GM12878 (cell line): ENCODE data around the gene CHRNE. TPM values are rescaled to one million over a fixed set of nuclear protein-coding genes. Genes with fewer than 3 reads are reported as not detected.
A peak's percentile ranks its signal among the peaks of the same experiment; 100 is the strongest.

Experiments
- ATAC-seq: fragments of 200-7000 bp; cut with Tn5 transposase; 3 replicates; pipeline ENCODE4 v1.9.1; 2020; ENCODE audit warnings: mild to moderate bottlenecking, moderate library complexity
- BruUV-seq: library from RNA; stranded (reverse); fragments of 400-500 nt; replicated peaks from 2 replicates; lab custom pipeline; 2021; lab: Mats Ljungman, UMichigan
- CTCF ChIA-PET: fragments of 300-600 bp; sonication (Branson Sonifier 250); formaldehyde crosslinking; extraction: SDS; loops from one replicate; lab custom pipeline; 2021; ENCODE audit warnings: inconsistent platforms; lab: Yijun Ruan, JAX
- POLR2A ChIA-PET: fragments of 350-600 bp; formaldehyde crosslinking; extraction: SDS; loops from one replicate; lab custom pipeline; 2021; ENCODE audit warnings: inconsistent platforms; lab: Charles Lee
- RAD21 ChIA-PET: fragments of 300-600 bp; sonication (Branson Sonifier 250); formaldehyde crosslinking; loops from one replicate; lab custom pipeline; 2023; ENCODE audit warnings: antibody characterized with exemption; ENCODE audit not compliant: unreplicated experiment; lab: Charles Lee
- SMC1A ChIA-PET: fragments of 300-600 bp; sonication (Branson Sonifier 250); formaldehyde crosslinking; loops from one replicate; lab custom pipeline; 2023; ENCODE audit not compliant: unreplicated experiment, uncharacterized antibody; lab: Charles Lee
- DNase-seq: peaks from one replicate; pipeline ENCODE4 v3.0.0-alpha.2; 2011; ENCODE audit warnings: low read depth, low spot score
- FAIRE-seq: peaks from 3 replicates; lab custom pipeline; 2011; peaks lifted over from hg19 to GRCh38; lab: Jason Lieb, UNC
- H2AFZ ChIP-seq: 2 replicates; pipeline ENCODE4 v1.6.0; 2011; ENCODE audit warnings: low read depth, low read length, control low read depth; ENCODE audit not compliant: control insufficient read depth
- H3K27ac ChIP-seq: 2 replicates; pipeline ENCODE4 v1.5.1; 2011; ENCODE audit warnings: control low read depth; ENCODE audit not compliant: control insufficient read depth, insufficient read depth
- H3K27me3 ChIP-seq, 2 experiments: replicated peaks in 1 of 2; 2 replicates each; pipeline versions ENCODE4 v1.6.0 to v1.6.1; 2011; ENCODE audit warnings: low read length in 1 of 2; ENCODE audit not compliant: control insufficient read depth in 2 of 2, insufficient read depth in 2 of 2
- H3K36me3 ChIP-seq, 2 experiments: 2 replicates each; pipeline ENCODE4 v1.5.1; 2011; ENCODE audit warnings: low read length in 1 of 2; ENCODE audit not compliant: control insufficient read depth in 2 of 2, insufficient read depth in 2 of 2
- H3K4me1 ChIP-seq: 2 replicates; pipeline ENCODE4 v1.6.1; 2011; ENCODE audit warnings: mild to moderate bottlenecking, low read length, moderate library complexity, mixed read lengths; ENCODE audit not compliant: control insufficient read depth, insufficient read depth
- H3K4me2 ChIP-seq: 2 replicates; pipeline ENCODE4 v1.6.0; 2011; ENCODE audit warnings: control low read depth; ENCODE audit not compliant: control insufficient read depth, insufficient read depth
- H3K4me3 ChIP-seq: fragments of 200-600 bp; sonication (generic); 2 replicates; pipeline ENCODE4 v1.5.1; 2016
- H3K79me2 ChIP-seq: 2 replicates; pipeline ENCODE4 v1.6.0; 2011; ENCODE audit warnings: low read length; ENCODE audit not compliant: control insufficient read depth, insufficient read depth
- H3K9ac ChIP-seq: 2 replicates; pipeline ENCODE4 v1.8.0; 2011; ENCODE audit warnings: low read length, control low read depth, mixed read lengths; ENCODE audit not compliant: control insufficient read depth, insufficient read depth
- H3K9me3 ChIP-seq: replicated peaks from 3 replicates; pipeline ENCODE4 v1.5.1; 2011; ENCODE audit warnings: mild to moderate bottlenecking, low read length; ENCODE audit not compliant: control insufficient read depth, insufficient read depth
- H4K20me1 ChIP-seq: 2 replicates; pipeline ENCODE4 v1.6.0; 2011; ENCODE audit not compliant: control insufficient read depth, insufficient read depth
- BCL3 ChIP-seq: IDR thresholded peaks from 2 replicates; pipeline ENCODE4 v1.6.1; 2011; ENCODE audit warnings: borderline replicate concordance, low read depth, mild to moderate bottlenecking, moderate library complexity, low read length; ENCODE audit not compliant: insufficient read depth, poor library complexity, severe bottlenecking
- CEBPZ ChIP-seq: fragments of 150-350 bp; IDR thresholded peaks from 2 replicates; pipeline ENCODE4 v1.6.1; 2016; ENCODE audit warnings: low read depth, low read length
- ESRRA ChIP-seq: IDR thresholded peaks from 2 replicates; pipeline ENCODE4 v1.6.1; 2012; ENCODE audit warnings: mild to moderate bottlenecking, low read length, improper control_type of control experiment
- EZH2 ChIP-seq: IDR thresholded peaks from 2 replicates; pipeline ENCODE4 v1.6.1; 2012; ENCODE audit warnings: low read depth, mild to moderate bottlenecking, control low read depth, inconsistent platforms, low read length, borderline replicate concordance; ENCODE audit not compliant: control insufficient read depth
- HDGF ChIP-seq: fragments of 450-650 bp; IDR thresholded peaks from 2 replicates; pipeline ENCODE4 v1.6.1; 2016; ENCODE audit warnings: antibody characterized with exemption
- KLF5 ChIP-seq: fragments of 450-650 bp; IDR thresholded peaks from 2 replicates; pipeline ENCODE4 v1.6.1; 2014; ENCODE audit warnings: mild to moderate bottlenecking; ENCODE audit not compliant: partially characterized antibody
- POLR2AphosphoS5 ChIP-seq: IDR thresholded peaks from 2 replicates; pipeline ENCODE4 v1.6.1; 2011; ENCODE audit warnings: mild to moderate bottlenecking, low read length, inconsistent platforms
- YY1 ChIP-seq: IDR thresholded peaks from 2 replicates; pipeline ENCODE4 v1.6.1; 2011; ENCODE audit warnings: low read depth, mild to moderate bottlenecking, low read length
- WGBS: methylation state at CpG from one replicate; pipeline ENCODE4 v1.1.6; 2016; ENCODE audit warnings: low lambda C conversion rate; ENCODE audit not compliant: insufficient replicate concordance, insufficient coverage; ENCODE audit errors: missing lambda C conversion rate; 5-methylcytosine and 5-hydroxymethylcytosine counted together
- in situ Hi-C: fragments of 300-500 bp; cut with MboI; formaldehyde crosslinking; loops from 9 replicates; pipeline ENCODE4 v1.14.3; 2018; ENCODE audit warnings: mixed read lengths
- intact Hi-C: fragments of 100-400 bp; cut with micrococcal nuclease; formaldehyde crosslinking; loops from one replicate; pipeline ENCODE4 v1.14.2; 2022; ENCODE audit not compliant: unreplicated experiment
- polyA plus RNA-seq, 11 experiments: library from polyadenylated mRNA; depleted of rRNA in 4 of 11; unstranded in 6 of 11; stranded (reverse) in 5 of 11; fragments of >200 nt; fragmentation: Nextera tagmentation in 4 of 11; fragmentation: Illumina TruSeq in 1 of 11; extraction: Ambion mirVana in 4 of 11; extraction: Trizol in 1 of 11; gene quantifications; 1 replicate in 1 of 11; 2 replicates in 10 of 11; pipeline versions ENCODE4 v1.2.1 to v1.2.3, GENCODE V29; 2011 to 2016; ENCODE audit warnings: inconsistent platforms in 2 of 11, missing spikeins in 2 of 11, low read depth in 1 of 11
- total RNA-seq, 4 experiments: library from RNA; depleted of rRNA in 3 of 4; stranded (reverse); fragments of >200 nt in 3 of 4; fragmentation: Illumina TruSeq in 1 of 4; extraction: Trizol in 1 of 4; gene quantifications; 2 replicates each; pipeline versions ENCODE4 v1.2.1 to v1.2.3, GENCODE V29; 2013 to 2021
- TF ChIP-seq, protein P1 (sequence below): fragments of 450-650 bp; IDR thresholded peaks from 2 replicates; pipeline ENCODE4 v1.6.1; 2017; ENCODE audit warnings: mild to moderate bottlenecking
- TF ChIP-seq, protein P2 (sequence below): fragments of 450-650 bp; IDR thresholded peaks from 2 replicates; pipeline ENCODE4 v1.6.1; 2014; ENCODE audit warnings: mild to moderate bottlenecking

The CHRNE gene
- total and polyA plus RNA-seq, 10 of the 15 experiments (the other 5 are each of a cell fraction or from before 2014, with no cell fraction given) = 0.05 to 0.11 (median 0.08) TPM; not detected in 6

DNA sequence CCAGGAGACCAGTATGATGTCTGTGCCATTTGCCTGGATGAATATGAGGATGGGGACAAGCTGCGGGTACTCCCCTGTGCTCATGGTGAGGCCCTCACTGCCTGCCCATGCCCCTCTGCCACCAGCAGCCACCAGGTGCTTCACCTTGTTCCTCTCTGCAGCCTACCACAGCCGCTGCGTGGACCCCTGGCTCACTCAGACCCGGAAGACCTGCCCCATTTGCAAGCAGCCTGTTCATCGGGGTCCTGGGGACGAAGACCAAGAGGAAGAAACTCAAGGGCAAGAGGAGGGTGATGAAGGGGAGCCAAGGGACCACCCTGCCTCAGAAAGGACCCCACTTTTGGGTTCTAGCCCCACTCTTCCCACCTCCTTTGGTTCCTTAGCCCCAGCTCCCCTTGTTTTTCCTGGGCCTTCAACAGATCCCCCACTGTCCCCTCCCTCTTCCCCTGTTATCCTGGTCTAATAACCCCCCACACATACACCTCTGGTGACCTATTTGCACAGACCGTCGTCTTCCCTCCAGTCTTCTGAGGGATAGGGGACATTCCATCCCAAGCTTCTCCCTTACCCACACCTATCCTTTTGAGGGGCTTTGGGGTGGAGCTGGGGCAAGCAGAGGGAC is 41.8 kb upstream of the CHRNE start (continued):
- peak; percentile 23; the same call in 1 of the 2 replicates for TF ChIP-seq CEBPZ
- no peak; the same call in 1 of the 2 replicates for TF ChIP-seq YY1
- no peak for TF ChIP-seq ESRRA
- TF ChIP-seq KLF5 = peak; percentile 40

DNA sequence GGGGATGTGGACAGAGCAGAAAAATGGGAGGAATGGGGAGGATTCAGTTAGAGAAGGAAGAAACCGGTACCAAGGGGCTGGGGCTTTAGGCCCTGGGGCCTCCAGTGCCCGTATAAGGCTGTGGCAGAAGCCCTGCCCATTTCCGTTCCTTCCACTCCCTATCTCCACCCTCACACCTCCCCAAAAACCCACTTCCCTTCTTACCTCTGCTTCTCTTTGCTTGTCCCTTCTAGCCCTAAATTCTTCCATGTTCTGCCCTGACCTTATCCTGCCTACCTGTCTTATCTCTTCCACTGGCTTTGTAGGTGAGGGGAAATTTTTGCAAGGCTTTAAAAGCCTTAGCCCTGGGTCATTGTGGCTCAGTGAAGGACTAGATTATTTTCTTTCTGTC is 41.3 kb upstream of the CHRNE start:
- FAIRE-seq = no peak
- intact Hi-C loops (loop anchor here (5.0 kb wide), 1 partner anchor 293 kb away; no protein-coding TSS in a partner anchor), in situ Hi-C loops (no loop called here)
- peak overlapping the region; percentile 55 for H3K4me2 ChIP-seq
- BruUV-seq = no TSS peak
- SMC1A ChIA-PET = interaction anchor here (7.1 kb wide), 1 partner anchor 23 kb away, joined by 50 read pairs; the partner anchor contains the start of gene SPAG7
- H3K4me3 ChIP-seq = peak overlapping the region; percentile 96
- peaks cover 87% of the 10 kb centered on the region for H3K79me2 ChIP-seq
- 0% methylated on average over 3 of the region's 3 CpGs for WGBS
- peak; percentile 42 for ATAC-seq
- H3K36me3 ChIP-seq = peaks cover 20 to 22% of the 10 kb centered on the region in 2 experiments
- peaks cover 5% of the 10 kb centered on the region for H4K20me1 ChIP-seq
- RAD21 ChIA-PET = interaction anchor here (9.8 kb wide), 1 partner anchor 21 kb away, joined by 73 read pairs; the partner anchor contains the start of gene SPAG7
- H2AFZ ChIP-seq = no peak overlapping the region
- peak overlapping the region; percentile 100 for H3K27ac ChIP-seq
- no peaks in the 10 kb centered on the region for H3K27me3 ChIP-seq
- no peaks in the 10 kb centered on the region for H3K9me3 ChIP-seq
- H3K9ac ChIP-seq = peak overlapping the region; percentile 100
- CTCF ChIA-PET = interaction anchor here (0.6 kb wide), 1 partner anchor 23 kb away, joined by 3 read pairs; the partner anchor contains the start of gene SPAG7
- peaks cover 36% of the 10 kb centered on the region for H3K4me1 ChIP-seq
- DNase-seq = no peak
- POLR2A ChIA-PET = interaction anchor here (17.5 kb wide), 1 partner anchor 21 kb away, joined by 272 read pairs; the partner anchor contains the start of gene SPAG7
- TF ChIP-seq BCL3 (peak; percentile 49), EZH2 (no peak), POLR2AphosphoS5 (no peak; the same call in 1 of the 2 replicates), HDGF (peak; percentile 42; the same call in 1 of the 2 replicates)
- TF ChIP-seq, protein P1, sequence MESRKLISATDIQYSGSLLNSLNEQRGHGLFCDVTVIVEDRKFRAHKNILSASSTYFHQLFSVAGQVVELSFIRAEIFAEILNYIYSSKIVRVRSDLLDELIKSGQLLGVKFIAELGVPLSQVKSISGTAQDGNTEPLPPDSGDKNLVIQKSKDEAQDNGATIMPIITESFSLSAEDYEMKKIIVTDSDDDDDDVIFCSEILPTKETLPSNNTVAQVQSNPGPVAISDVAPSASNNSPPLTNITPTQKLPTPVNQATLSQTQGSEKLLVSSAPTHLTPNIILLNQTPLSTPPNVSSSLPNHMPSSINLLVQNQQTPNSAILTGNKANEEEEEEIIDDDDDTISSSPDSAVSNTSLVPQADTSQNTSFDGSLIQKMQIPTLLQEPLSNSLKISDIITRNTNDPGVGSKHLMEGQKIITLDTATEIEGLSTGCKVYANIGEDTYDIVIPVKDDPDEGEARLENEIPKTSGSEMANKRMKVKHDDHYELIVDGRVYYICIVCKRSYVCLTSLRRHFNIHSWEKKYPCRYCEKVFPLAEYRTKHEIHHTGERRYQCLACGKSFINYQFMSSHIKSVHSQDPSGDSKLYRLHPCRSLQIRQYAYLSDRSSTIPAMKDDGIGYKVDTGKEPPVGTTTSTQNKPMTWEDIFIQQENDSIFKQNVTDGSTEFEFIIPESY = no peak
- TF ChIP-seq, protein P2, sequence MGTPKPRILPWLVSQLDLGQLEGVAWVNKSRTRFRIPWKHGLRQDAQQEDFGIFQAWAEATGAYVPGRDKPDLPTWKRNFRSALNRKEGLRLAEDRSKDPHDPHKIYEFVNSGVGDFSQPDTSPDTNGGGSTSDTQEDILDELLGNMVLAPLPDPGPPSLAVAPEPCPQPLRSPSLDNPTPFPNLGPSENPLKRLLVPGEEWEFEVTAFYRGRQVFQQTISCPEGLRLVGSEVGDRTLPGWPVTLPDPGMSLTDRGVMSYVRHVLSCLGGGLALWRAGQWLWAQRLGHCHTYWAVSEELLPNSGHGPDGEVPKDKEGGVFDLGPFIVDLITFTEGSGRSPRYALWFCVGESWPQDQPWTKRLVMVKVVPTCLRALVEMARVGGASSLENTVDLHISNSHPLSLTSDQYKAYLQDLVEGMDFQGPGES = no peak
